Astrocyte of the spinal cord (primary cell): ENCODE measurements around the gene LAMA4.

Experiments used
- DNase-seq: peaks from one replicate; pipeline ENCODE4 v3.0.0; 2011; ENCODE audit warnings: low read depth, low spot score
- H3K4me3 ChIP-seq: 2 replicates; pipeline ENCODE4 v1.5.1; 2011; ENCODE audit warnings: low read depth, mild to moderate bottlenecking, low read length, moderate library complexity
- in situ Hi-C: cut with HindIII; loops from 2 replicates; pipeline ENCODE4 v1.10.0; 2017; ENCODE audit warnings: low sequenced_read_pairs
- TF ChIP-seq, protein P1 (sequence below): IDR thresholded peaks from 2 replicates; pipeline ENCODE4 v1.5.1; 2012; ENCODE audit warnings: low read depth, mild to moderate bottlenecking, low read length, inconsistent platforms

Gene LAMA4

DNA sequence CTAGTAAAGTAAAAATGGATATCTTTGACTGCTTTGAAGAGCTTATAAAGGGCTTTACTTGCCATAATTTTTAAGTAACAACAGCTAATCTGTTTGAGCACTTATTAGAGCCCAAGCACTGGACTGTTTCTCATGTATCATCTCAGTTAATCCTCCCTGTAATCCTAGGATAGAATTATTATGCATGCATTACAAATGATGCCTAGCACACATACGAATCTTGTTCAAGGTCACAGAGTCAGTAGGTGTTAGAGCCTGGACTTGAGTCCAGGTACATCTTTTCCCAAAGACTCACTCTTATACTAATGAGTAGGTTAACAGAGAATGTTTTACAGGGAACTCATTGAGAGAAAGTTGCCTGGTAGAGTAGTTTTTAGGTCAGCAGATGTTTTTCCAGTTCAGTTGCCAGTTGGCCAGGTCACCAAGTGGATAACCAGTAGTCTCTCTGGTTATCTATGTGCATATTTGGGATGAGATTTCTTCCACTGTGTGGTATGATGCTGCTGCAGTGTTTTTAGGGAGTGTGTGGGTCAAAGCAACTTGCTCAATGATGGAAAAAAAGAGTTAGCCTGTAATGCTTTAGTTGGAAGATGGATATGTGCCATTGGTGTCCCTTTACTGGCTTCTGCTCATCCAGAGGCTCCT lies 32.3 kb upstream of the LAMA4 start:
- DNase-seq, result no peak
- TF ChIP-seq, protein P1, sequence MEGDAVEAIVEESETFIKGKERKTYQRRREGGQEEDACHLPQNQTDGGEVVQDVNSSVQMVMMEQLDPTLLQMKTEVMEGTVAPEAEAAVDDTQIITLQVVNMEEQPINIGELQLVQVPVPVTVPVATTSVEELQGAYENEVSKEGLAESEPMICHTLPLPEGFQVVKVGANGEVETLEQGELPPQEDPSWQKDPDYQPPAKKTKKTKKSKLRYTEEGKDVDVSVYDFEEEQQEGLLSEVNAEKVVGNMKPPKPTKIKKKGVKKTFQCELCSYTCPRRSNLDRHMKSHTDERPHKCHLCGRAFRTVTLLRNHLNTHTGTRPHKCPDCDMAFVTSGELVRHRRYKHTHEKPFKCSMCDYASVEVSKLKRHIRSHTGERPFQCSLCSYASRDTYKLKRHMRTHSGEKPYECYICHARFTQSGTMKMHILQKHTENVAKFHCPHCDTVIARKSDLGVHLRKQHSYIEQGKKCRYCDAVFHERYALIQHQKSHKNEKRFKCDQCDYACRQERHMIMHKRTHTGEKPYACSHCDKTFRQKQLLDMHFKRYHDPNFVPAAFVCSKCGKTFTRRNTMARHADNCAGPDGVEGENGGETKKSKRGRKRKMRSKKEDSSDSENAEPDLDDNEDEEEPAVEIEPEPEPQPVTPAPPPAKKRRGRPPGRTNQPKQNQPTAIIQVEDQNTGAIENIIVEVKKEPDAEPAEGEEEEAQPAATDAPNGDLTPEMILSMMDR, result no peak
- no peak overlapping the region for H3K4me3 ChIP-seq
- in situ Hi-C loops, result no loop called here

DNA sequence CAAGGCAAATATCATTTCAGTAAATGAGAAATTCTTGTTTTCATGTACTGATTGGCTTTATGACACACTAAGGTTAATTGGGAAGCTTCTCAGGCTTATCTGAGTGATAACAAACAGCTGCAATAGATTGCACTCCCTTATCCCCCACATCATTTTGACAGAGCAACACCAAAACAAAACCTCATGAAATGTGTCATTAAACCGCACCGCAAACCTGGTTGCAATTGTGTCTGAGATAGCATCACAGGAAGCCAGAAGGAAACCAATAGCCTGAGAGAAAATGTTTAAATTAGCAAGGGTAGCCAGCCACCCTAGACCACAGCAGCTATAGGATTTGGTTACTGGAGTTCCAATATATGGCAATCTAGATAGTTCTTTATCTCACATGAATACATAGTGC lies 31.6 kb upstream of the LAMA4 start:
- in situ Hi-C loops, result no loop called here
- DNase-seq, result no peak
- TF ChIP-seq, protein P1, result no peak

DNA sequence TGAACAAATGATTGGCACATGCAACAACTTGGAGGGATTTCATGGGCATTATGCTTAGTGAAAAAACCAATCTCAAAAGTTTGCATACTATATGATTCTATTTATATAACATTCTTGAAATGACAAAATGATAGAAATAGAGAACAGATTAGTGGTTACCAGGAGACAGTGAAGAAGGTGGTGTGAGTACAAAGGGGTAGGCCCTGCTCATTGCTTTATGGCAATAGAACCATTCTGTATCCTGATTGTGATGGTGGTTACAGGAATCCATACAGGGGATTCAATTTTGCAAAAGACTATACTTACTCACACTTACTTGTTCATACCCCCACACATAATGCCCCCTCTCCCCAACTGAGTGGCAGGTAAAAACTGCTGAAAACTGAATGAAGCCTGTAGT lies 30.2 kb upstream of the LAMA4 start:
- no peak for DNase-seq
- H3K4me3 ChIP-seq, result no peak overlapping the region
- in situ Hi-C loops, result no loop called here
- TF ChIP-seq, protein P1, result no peak

More for the DNA sequence above, 31.6 kb upstream of the LAMA4 start:
- no peak overlapping the region for H3K4me3 ChIP-seq

DNA sequence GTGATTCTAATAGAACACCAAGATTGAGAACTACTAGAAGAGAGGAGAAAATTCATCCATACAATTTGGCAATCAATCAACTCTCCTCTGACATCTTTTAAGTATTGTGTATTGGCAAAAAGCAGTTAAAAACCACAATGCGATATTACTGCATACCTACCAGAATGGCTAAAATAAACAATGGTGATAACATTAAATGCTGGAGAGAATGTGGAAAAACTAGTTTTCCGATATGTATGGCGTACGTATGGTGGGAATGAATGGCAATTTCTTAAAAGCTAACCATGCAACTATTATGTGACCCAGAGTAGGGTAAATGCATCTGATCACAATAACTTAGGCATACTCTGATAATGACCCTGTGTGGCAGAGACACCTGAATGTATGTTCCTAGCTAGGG lies 29.3 kb upstream of the LAMA4 start:
- no peak overlapping the region for H3K4me3 ChIP-seq
- DNase-seq, result no peak
- in situ Hi-C loops, result no loop called here
- TF ChIP-seq, protein P1, result no peak

DNA sequence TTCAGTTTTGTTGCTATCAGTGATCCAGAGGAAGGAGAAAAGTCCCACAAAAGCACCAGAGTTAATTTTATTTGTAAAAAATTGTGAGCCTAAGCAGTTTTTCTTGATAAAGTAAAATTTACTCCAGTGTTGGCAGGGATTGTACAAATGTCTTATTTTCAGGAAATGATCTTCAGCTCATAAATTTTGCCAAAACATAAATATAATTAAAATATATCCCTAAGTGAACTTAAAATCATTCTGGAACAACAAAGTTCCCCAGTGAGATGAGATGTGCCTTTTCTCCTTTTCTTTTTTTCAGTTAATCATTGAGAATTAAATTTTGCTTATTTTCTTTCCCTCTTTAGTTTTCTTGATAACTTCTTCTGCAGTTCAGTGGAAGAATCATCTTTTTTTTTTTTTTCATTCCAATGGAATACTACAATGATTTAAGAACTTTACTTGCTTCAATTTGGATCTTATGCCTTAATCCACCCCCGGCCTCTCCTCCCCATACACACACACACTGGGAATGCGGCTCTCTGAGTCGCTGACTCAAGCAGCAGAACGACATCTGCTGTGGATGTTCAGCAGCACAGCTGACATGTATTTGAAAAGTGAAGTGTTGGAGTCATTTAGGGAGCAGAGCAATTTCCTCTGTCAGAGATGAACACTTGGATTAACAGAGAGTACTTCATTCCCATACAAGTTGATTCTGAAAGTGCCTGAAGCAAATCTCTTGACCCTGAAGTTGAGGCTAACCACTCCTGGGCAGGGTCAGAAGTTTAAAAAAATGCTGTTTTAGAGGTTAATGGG lies 27.7 kb upstream of the LAMA4 start:
- H3K4me3 ChIP-seq, result no peak overlapping the region
- DNase-seq, result peak; percentile 85
- TF ChIP-seq, protein P1, result peak; percentile 55
- in situ Hi-C loops, result no loop called here

DNA sequence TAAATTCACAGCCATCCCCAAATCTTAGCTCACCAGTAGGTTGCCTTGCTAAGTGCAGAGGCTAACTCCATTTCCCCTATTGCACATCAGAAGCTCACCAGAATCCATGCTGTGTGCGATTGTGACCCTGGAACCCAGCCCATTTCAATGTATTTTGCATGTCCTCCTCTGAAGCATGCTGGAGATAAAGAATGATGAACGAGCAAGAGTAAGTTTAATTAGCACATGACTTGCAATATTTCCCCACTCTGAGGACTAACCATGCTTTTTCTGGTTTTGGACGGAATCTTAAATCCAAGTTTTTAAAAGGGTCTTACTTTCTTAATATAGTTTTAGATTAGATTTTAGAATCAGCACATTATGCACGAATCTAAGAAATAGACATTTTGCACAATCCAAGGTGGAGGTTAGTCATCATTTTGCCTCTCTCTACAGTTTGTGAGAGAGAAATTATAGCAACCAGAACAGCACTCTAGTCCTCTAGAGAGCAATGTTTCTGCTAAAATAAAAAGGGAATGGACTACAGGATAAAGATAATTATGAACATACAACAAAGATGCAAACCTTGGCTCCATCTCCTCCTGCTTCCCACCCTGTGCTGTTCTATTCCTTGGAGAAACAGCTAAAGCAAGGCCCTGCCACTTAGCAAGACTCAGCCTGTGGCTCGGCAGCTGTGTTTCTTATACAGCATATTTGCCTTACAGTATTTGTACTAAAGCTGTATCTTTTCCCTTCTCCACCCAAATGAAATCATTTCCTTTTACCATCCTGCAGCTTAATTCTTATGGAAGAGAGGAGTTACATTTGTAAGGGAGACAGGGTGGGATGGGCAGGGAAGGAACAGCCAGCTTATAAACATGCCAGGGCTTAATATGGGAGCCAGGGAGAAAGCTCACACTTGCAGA lies 24.9 kb upstream of the LAMA4 start:
- in situ Hi-C loops, result no loop called here
- no peak for DNase-seq
- TF ChIP-seq, protein P1, result no peak
- H3K4me3 ChIP-seq, result no peak overlapping the region
